Gastrocnemius medialis (tissue), 4 donors: ENCODE measurements around the gene CNPY4. TPM values are rescaled to one million over a fixed set of nuclear protein-coding genes. Genes with fewer than 3 reads are reported as not detected.

Source experiments
- ATAC-seq, 2 donors: fragments of 150-250 bp; one replicate each; pipeline ENCODE4 v1.9.1; 2016
- DNase-seq, 2 donors: peaks; one replicate each; pipeline ENCODE4 v3.0.0-alpha.2; 2019
- H3K27ac ChIP-seq, 4 donors: fragments of 200-600 bp; sonication (generic); 1 replicate in 1 of 4; 2 replicates in 3 of 4; pipeline ENCODE4 v1.5.1; 2016 to 2018; ENCODE audit warnings: mild to moderate bottlenecking in 2 of 4, moderate library complexity in 1 of 4
- H3K27me3 ChIP-seq, 3 donors: fragments of 200-600 bp; sonication (generic) in 2 of 3; 1 replicate in 1 of 3; 2 replicates in 2 of 3; pipeline versions ENCODE4 v1.5.1 to v1.6.0; 2016 to 2019; ENCODE audit warnings: mild to moderate bottlenecking in 1 of 3, moderate library complexity in 1 of 3
- H3K36me3 ChIP-seq, 2 donors: fragments of 200-600 bp; sonication (generic) in 1 of 2; one replicate each; pipeline ENCODE4 v1.5.1; 2017 to 2018
- H3K4me1 ChIP-seq, 2 donors: fragments of 200-600 bp; sonication (generic) in 1 of 2; one replicate each; pipeline ENCODE4 v1.5.1; 2016 to 2017; ENCODE audit warnings: mild to moderate bottlenecking in 2 of 2
- H3K4me3 ChIP-seq, 4 donors: fragments of 200-600 bp; sonication (generic) in 3 of 4; 1 replicate in 1 of 4; 2 replicates in 3 of 4; pipeline ENCODE4 v1.5.1; 2016 to 2019; ENCODE audit warnings: mild to moderate bottlenecking in 2 of 4
- H3K9me3 ChIP-seq, 3 donors: fragments of 200-600 bp; sonication (generic) in 2 of 3; 1 replicate in 1 of 3; 2 replicates in 2 of 3; pipeline ENCODE4 v1.5.1; 2016 to 2019
- POLR2A ChIP-seq, 2 donors: fragments of 450-650 bp; IDR thresholded peaks; one replicate each; pipeline ENCODE4 v1.6.1; 2017; ENCODE audit warnings: antibody characterized with exemption in 2 of 2, mild to moderate bottlenecking in 2 of 2, moderate library complexity in 2 of 2
- in situ Hi-C, 4 donors: fragments of 200-750 bp; cut with MboI; loops; one replicate each; pipeline versions ENCODE4 v1.15.0 to v1.8.0; 2017; ENCODE audit warnings: low sequenced_read_pairs in 4 of 4
- intact Hi-C: fragments of 100-400 bp; cut with DNase I; formaldehyde crosslinking; loops from one replicate; pipeline ENCODE4 v1.15.1; 2023; ENCODE audit warnings: low total_unique reads
- total RNA-seq, 4 donors: library from RNA; depleted of rRNA; stranded (reverse); fragments of >200 nt; gene quantifications; one replicate each; pipeline versions ENCODE4 v1.1.0 to v1.2.3, GENCODE V29; 2016
- TF ChIP-seq, protein P1 (sequence below), 5 experiments: fragments of 450-650 bp in 3 of 5; fragments of 200-600 bp in 2 of 5; sonication (generic) in 2 of 5; IDR thresholded peaks in 4 of 5; conservative IDR thresholded peaks in 1 of 5; 1 replicate in 4 of 5; 2 replicates in 1 of 5; pipeline ENCODE4 v1.5.1; 2016 to 2019; ENCODE audit warnings: antibody characterized with exemption in 5 of 5, mild to moderate bottlenecking in 3 of 5, moderate library complexity in 3 of 5

The CNPY4 gene
- total RNA-seq, 4 donors from 2014 or later = 2.0 to 5.0 (median 2.4) TPM

DNA sequence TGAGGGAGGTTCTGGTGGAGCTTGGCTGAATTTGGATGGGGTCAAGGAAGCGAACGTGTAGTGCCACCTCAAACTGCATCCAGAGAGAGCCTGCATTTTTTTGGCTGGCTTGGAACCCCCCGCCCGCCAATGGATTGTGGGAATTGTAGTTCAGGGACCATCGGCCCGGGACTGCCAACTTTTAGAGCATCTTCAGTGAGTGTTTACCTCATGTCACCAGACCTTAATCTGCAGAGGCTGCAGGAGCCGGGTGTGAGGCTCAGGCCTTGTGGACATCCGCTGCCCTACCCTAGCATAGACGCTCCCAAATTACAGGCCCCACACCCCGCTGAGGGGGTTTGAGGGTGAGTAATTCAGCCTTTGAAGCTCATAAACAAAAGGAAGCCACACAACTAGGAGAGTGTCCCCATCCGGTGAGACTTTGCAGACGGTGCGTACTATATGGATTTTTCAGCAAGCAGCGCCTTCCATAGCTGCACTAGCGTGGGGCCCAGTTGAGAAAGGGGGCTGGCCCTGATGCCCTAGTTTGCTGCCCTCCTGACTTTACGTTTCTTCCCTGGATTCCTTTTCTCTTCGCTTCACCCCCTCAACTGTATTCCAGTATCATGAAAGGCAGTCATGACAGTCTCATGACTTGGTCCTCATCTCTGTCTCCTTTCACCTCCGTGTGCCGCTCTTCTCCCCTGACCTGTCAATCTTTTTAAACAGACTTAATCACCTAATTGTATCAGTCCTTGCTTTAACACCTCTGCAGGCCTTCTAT, 717 bp downstream of the CNPY4 start:
- H3K4me3 ChIP-seq = peak overlapping the region; percentile 80 to 94 (median 88)
- H3K27ac ChIP-seq = peak overlapping the region; percentile 86 to 90 (median 87)
- no peaks in the 10 kb centered on the region for H3K9me3 ChIP-seq
- H3K4me1 ChIP-seq = peaks cover 17 to 19% of the 10 kb centered on the region in 2 donors
- peak; percentile 69 to 76 for ATAC-seq
- no peaks in the 10 kb centered on the region for H3K36me3 ChIP-seq
- H3K27me3 ChIP-seq = no peaks in the 10 kb centered on the region
- peak; percentile 45 to 63 for DNase-seq
- TF ChIP-seq, protein P1, sequence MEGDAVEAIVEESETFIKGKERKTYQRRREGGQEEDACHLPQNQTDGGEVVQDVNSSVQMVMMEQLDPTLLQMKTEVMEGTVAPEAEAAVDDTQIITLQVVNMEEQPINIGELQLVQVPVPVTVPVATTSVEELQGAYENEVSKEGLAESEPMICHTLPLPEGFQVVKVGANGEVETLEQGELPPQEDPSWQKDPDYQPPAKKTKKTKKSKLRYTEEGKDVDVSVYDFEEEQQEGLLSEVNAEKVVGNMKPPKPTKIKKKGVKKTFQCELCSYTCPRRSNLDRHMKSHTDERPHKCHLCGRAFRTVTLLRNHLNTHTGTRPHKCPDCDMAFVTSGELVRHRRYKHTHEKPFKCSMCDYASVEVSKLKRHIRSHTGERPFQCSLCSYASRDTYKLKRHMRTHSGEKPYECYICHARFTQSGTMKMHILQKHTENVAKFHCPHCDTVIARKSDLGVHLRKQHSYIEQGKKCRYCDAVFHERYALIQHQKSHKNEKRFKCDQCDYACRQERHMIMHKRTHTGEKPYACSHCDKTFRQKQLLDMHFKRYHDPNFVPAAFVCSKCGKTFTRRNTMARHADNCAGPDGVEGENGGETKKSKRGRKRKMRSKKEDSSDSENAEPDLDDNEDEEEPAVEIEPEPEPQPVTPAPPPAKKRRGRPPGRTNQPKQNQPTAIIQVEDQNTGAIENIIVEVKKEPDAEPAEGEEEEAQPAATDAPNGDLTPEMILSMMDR (IDR thresholded peaks at IDR 0.05 in 4 of 5, conservative IDR thresholded peaks at IDR 0.05 in 1 of 5) = no peak
- TF ChIP-seq POLR2A (IDR thresholded peaks at IDR 0.05) = no peak
- in situ Hi-C loops (loop anchor here in 1 of 4 donors (10.0 kb wide), 1 partner anchor 125 kb away; no protein-coding TSS in a partner anchor), intact Hi-C loops (loop anchor here (1.0 to 10.0 kb wide), 4 partner anchors 7 to 105 kb away; partner anchors contain the start of genes AP4M1, LAMTOR4, MCM7 and ZKSCAN1)

DNA sequence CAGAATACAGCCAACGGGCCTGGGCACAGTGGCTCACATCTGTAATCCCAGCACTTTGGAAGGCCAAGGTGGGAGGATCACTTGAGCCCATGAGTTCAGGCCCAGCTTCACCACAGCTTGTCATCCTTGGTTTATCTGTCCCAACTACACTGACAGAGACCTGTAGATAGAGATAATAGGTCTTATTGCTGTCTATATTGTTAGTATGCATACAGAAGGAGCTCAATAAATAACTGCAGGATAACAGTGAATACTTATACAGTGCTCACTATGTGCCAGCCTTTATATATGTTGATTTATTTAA, 1.3 kb downstream of the CNPY4 start:
- Histone ChIP-seq H3K4me3 (peak overlapping the region in 1 of 4 donors; percentile 88), H3K27me3 (no peaks in the 10 kb centered on the region), H3K4me1 (peaks cover 20 to 24% of the 10 kb centered on the region in 2 donors), H3K36me3 (no peaks in the 10 kb centered on the region), H3K9me3 (no peaks in the 10 kb centered on the region), H3K27ac (peak overlapping the region in 2 of 4 donors; percentile 88 to 90)
- DNase-seq = no peak
- no peak for TF ChIP-seq POLR2A (IDR thresholded peaks at IDR 0.05)
- TF ChIP-seq, protein P1 (IDR thresholded peaks at IDR 0.05 in 4 of 5, conservative IDR thresholded peaks at IDR 0.05 in 1 of 5) = no peak
- ATAC-seq = no peak
- intact Hi-C loops = loop anchor here (10.0 kb wide), 1 partner anchor 106 kb away; the partner anchor contains the start of gene ZKSCAN1
- in situ Hi-C loops = loop anchor here in 1 of 4 donors (10.0 kb wide), 1 partner anchor 126 kb away; no protein-coding TSS in a partner anchor

DNA sequence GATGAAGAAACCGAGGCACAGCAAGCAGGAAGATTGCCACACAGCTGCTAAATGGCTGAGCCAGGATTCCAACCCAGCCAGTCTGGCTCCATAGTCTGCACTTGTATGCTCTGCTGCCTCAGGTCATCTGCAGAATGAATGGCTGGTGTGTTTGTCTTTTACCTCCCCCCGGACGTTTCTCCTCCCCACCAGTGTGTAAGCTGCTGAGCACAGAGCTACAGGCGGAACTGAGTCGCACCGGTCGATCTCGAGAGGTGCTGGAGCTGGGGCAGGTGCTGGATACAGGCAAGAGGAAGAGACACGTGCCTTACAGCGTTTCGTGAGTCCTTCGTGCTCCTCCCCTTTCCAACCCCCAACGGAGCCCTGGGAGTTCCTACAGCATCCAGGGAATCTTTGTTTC, 2.6 kb downstream of the CNPY4 start:
- in situ Hi-C loops = loop anchor here in 1 of 4 donors (10.0 kb wide), 1 partner anchor 127 kb away; no protein-coding TSS in a partner anchor
- H3K27ac ChIP-seq = no peak overlapping the region
- ATAC-seq = no peak

DNA sequence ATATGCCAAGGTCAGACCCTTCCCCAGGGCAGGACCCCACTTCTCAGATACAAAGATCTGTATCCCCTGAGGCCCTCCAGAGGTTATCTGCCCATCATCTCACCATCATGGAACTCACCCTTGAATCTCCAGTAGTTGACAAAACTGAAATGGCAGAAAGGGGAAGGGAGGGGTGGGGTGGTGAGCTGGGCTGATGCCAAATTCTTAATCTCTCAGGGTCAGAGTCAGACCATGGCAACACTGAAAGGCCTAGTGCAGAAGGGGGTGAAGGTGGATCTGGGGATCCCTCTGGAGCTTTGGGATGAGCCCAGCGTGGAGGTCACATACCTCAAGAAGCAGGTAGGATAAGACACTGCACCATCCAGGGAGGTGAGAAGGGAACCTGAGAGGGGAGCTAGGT, 3.1 kb downstream of the CNPY4 start:
- intact Hi-C loops = loop anchor here (10.0 kb wide), 1 partner anchor 108 kb away; the partner anchor contains the start of gene ZKSCAN1
- H3K27ac ChIP-seq = no peak overlapping the region
- peaks cover 28 to 32% of the 10 kb centered on the region in 2 donors for H3K4me1 ChIP-seq
- in situ Hi-C loops = loop anchor here in 1 of 4 donors (10.0 kb wide), 1 partner anchor 128 kb away; no protein-coding TSS in a partner anchor
- DNase-seq (no peak), ATAC-seq (no peak)
- H3K4me3 ChIP-seq = no peak overlapping the region
- no peaks in the 10 kb centered on the region for H3K9me3 ChIP-seq
- no peaks in the 10 kb centered on the region for H3K36me3 ChIP-seq
- no peaks in the 10 kb centered on the region for H3K27me3 ChIP-seq
- no peak for TF ChIP-seq POLR2A (IDR thresholded peaks at IDR 0.05)
- TF ChIP-seq, protein P1 (IDR thresholded peaks at IDR 0.05 in 4 of 5, conservative IDR thresholded peaks at IDR 0.05 in 1 of 5) = no peak

More for the DNA sequence above, 2.6 kb downstream of the CNPY4 start:
- intact Hi-C loops = loop anchor here (10.0 kb wide), 1 partner anchor 107 kb away; the partner anchor contains the start of gene ZKSCAN1
- H3K36me3 ChIP-seq = no peaks in the 10 kb centered on the region
- no peaks in the 10 kb centered on the region for H3K9me3 ChIP-seq
- H3K27me3 ChIP-seq = no peaks in the 10 kb centered on the region
- H3K4me3 ChIP-seq = no peak overlapping the region
- DNase-seq = no peak
- peaks cover 28 to 32% of the 10 kb centered on the region in 2 donors for H3K4me1 ChIP-seq
- TF ChIP-seq POLR2A (IDR thresholded peaks at IDR 0.05) = no peak
- TF ChIP-seq, protein P1 (IDR thresholded peaks at IDR 0.05 in 4 of 5, conservative IDR thresholded peaks at IDR 0.05 in 1 of 5) = no peak
